DND-41 (cell line): Measurements from ENCODE around the gene HMX1.

Experiments used
- ATAC-seq: fragments of 200-7000 bp; cut with Tn5 transposase; 3 replicates; pipeline ENCODE4 v1.9.1; 2021; ENCODE audit warnings: low read depth; ENCODE audit not compliant: insufficient read depth
- DNase-seq: peaks from one replicate; pipeline ENCODE4 v3.0.0-alpha.2; 2020
- H2AFZ ChIP-seq: 2 replicates; pipeline ENCODE4 v1.6.0; 2012; ENCODE audit warnings: low read depth, low read length
- H3K27ac ChIP-seq: 2 replicates; pipeline ENCODE4 v1.5.1; 2012; ENCODE audit warnings: low read length, inconsistent platforms
- H3K27me3 ChIP-seq: fragments of 200-600 bp; sonication (generic); 2 replicates; pipeline ENCODE4 v1.6.0; 2012; ENCODE audit warnings: low read length, mild to moderate bottlenecking, inconsistent platforms; ENCODE audit not compliant: insufficient read depth, poor library complexity
- H3K36me3 ChIP-seq: 2 replicates; pipeline ENCODE4 v1.5.1; 2012; ENCODE audit warnings: low read length, inconsistent platforms; ENCODE audit not compliant: insufficient read depth
- H3K4me1 ChIP-seq: 2 replicates; pipeline ENCODE4 v1.5.1; 2012; ENCODE audit warnings: mild to moderate bottlenecking, low read length; ENCODE audit not compliant: insufficient read depth
- H3K4me2 ChIP-seq: 2 replicates; pipeline ENCODE4 v1.6.0; 2012; ENCODE audit warnings: mild to moderate bottlenecking, moderate library complexity, low read length, inconsistent platforms; ENCODE audit not compliant: insufficient read depth
- H3K4me3 ChIP-seq, 2 experiments: fragments of 200-600 bp in 1 of 2; shearing (Covaris generic) in 1 of 2; 2 replicates each; pipeline ENCODE4 v1.5.1; 2012 to 2016; ENCODE audit warnings: inconsistent platforms in 2 of 2, low read length in 2 of 2, mild to moderate bottlenecking in 2 of 2, low read depth in 1 of 2, moderate library complexity in 1 of 2
- H3K79me2 ChIP-seq: 2 replicates; pipeline ENCODE4 v1.6.0; 2012; ENCODE audit warnings: low read length, inconsistent platforms; ENCODE audit not compliant: insufficient read depth
- H3K9ac ChIP-seq: 2 replicates; pipeline ENCODE4 v1.6.0; 2012; ENCODE audit warnings: low read depth, mild to moderate bottlenecking, inconsistent platforms, low read length, moderate library complexity
- H3K9me3 ChIP-seq: 2 replicates; pipeline ENCODE4 v1.5.1; 2012; ENCODE audit warnings: low read length, moderate library complexity, mild to moderate bottlenecking, inconsistent platforms; ENCODE audit not compliant: insufficient read depth, severe bottlenecking
- H4K20me1 ChIP-seq: 2 replicates; pipeline ENCODE4 v1.6.0; 2012; ENCODE audit warnings: low read length; ENCODE audit not compliant: insufficient read depth
- CTCF ChIP-seq: IDR thresholded peaks from 2 replicates; pipeline ENCODE4 v1.5.1; 2012; ENCODE audit warnings: borderline replicate concordance, low read length, moderate library complexity, mild to moderate bottlenecking; ENCODE audit not compliant: poor library complexity, severe bottlenecking; ENCODE audit errors: extremely low read depth
- EZH2 ChIP-seq: IDR thresholded peaks from 3 replicates; pipeline ENCODE4 v1.6.1; 2012; ENCODE audit warnings: borderline replicate concordance, low read depth, mild to moderate bottlenecking, moderate library complexity, low read length, inconsistent platforms; ENCODE audit not compliant: severe bottlenecking

The HMX1 gene

GRCh38 chr4:8819019-8819418 is 52.6 kb downstream of the HMX1 start:
- no peaks in the 10 kb centered on the region for H3K36me3 ChIP-seq
- no peak overlapping the region for H3K27ac ChIP-seq
- no peaks in the 10 kb centered on the region for H3K9me3 ChIP-seq
- TF ChIP-seq EZH2 (no peak), CTCF (no peak)
- H3K4me2 ChIP-seq, result no peak overlapping the region
- ATAC-seq (no peak), DNase-seq (no peak)
- no peak overlapping the region for H3K9ac ChIP-seq
- no peaks in the 10 kb centered on the region for H3K79me2 ChIP-seq
- no peak overlapping the region for H2AFZ ChIP-seq
- H4K20me1 ChIP-seq, result no peaks in the 10 kb centered on the region
- H3K27me3 ChIP-seq, result no peaks in the 10 kb centered on the region
- no peak overlapping the region for H3K4me3 ChIP-seq
- H3K4me1 ChIP-seq, result no peaks in the 10 kb centered on the region

GRCh38 chr4:8818063-8818881 is 53.4 kb downstream of the HMX1 start:
- no peak overlapping the region for H3K4me2 ChIP-seq
- H3K4me1 ChIP-seq, result no peaks in the 10 kb centered on the region
- no peak overlapping the region for H3K9ac ChIP-seq
- no peak overlapping the region for H3K27ac ChIP-seq
- no peak overlapping the region for H3K4me3 ChIP-seq
- DNase-seq (no peak), ATAC-seq (no peak)
- no peaks in the 10 kb centered on the region for H3K79me2 ChIP-seq
- H3K27me3 ChIP-seq, result no peaks in the 10 kb centered on the region
- H2AFZ ChIP-seq, result no peak overlapping the region
- no peak for TF ChIP-seq EZH2
- no peak for TF ChIP-seq CTCF
- no peaks in the 10 kb centered on the region for H3K36me3 ChIP-seq
- no peaks in the 10 kb centered on the region for H4K20me1 ChIP-seq
- H3K9me3 ChIP-seq, result no peaks in the 10 kb centered on the region

- no peak for ATAC-seq
- Histone ChIP-seq H3K4me3 (no peak overlapping the region), H3K36me3 (no peaks in the 10 kb centered on the region), H3K9ac (no peak overlapping the region), H3K4me1 (no peaks in the 10 kb centered on the region), H3K79me2 (no peaks in the 10 kb centered on the region), H3K4me2 (no peak overlapping the region), H3K27ac (no peak overlapping the region), H3K9me3 (no peaks in the 10 kb centered on the region), H2AFZ (no peak overlapping the region), H4K20me1 (no peaks in the 10 kb centered on the region), H3K27me3 (no peaks in the 10 kb centered on the region)
- DNase-seq, result no peak
- TF ChIP-seq EZH2 (no peak), CTCF (no peak)
These were observed 53.9 kb downstream of the HMX1 start for GRCh38 chr4:8817813-8818062.
